Activated CD8-positive, alpha-beta T cell treated with anti-CD3 and anti-CD28 coated beads for 36 hours (primary cell): ENCODE data around the gene USP47. TPM values are rescaled to one million over a fixed set of nuclear protein-coding genes. Genes with fewer than 3 reads are reported as not detected.

Source experiments
- ATAC-seq: fragments of 200-7000 bp; cut with Tn5 transposase; one replicate; pipeline ENCODE4 v1.10.0; 2021; ENCODE audit warnings: mild to moderate bottlenecking, moderate library complexity
- CTCF ChIA-PET: fragments of 350-600 bp; sonication (Branson Sonifier 250); formaldehyde crosslinking; loops from one replicate; lab custom pipeline; 2021; ENCODE audit warnings: antibody characterized with exemption; lab: Charles Lee
- POLR2A ChIA-PET: fragments of 350-600 bp; sonication (Branson Sonifier 250); formaldehyde crosslinking; loops from one replicate; lab custom pipeline; 2021; ENCODE audit warnings: antibody characterized with exemption; lab: Charles Lee
- DNase-seq: peaks from one replicate; pipeline ENCODE4 v3.0.0-alpha.2; 2020
- H3K27ac Mint-ChIP-seq: one replicate; pipeline ENCODE4 v1.8.0; 2021; ENCODE audit warnings: mild to moderate bottlenecking, mixed read lengths
- H3K27me3 Mint-ChIP-seq: one replicate; pipeline ENCODE4 v1.8.0; 2021; ENCODE audit warnings: mixed read lengths
- H3K36me3 Mint-ChIP-seq: one replicate; pipeline ENCODE4 v1.8.0; 2021; ENCODE audit warnings: low read depth, mixed read lengths
- H3K4me1 Mint-ChIP-seq: one replicate; pipeline ENCODE4 v1.8.0; 2021; ENCODE audit warnings: low read depth, mixed read lengths
- H3K4me3 Mint-ChIP-seq: one replicate; pipeline ENCODE4 v1.8.0; 2021; ENCODE audit warnings: mild to moderate bottlenecking, moderate library complexity, mixed read lengths
- H3K9me3 Mint-ChIP-seq: one replicate; pipeline ENCODE4 v1.8.0; 2021; ENCODE audit warnings: mixed read lengths
- CTCF ChIP-seq: fragments of 200-600 bp; IDR thresholded peaks from one replicate; pipeline ENCODE4 v1.8.0; 2022; ENCODE audit warnings: antibody characterized with exemption, mild to moderate bottlenecking
- intact Hi-C: fragments of 100-400 bp; cut with micrococcal nuclease; formaldehyde crosslinking; loops from one replicate; pipeline ENCODE4 v1.10.0; 2022
- total RNA-seq, 2 experiments: library from RNA; stranded (reverse); gene quantifications; one replicate each; pipeline ENCODE4 v1.2.3, GENCODE V29; 2021

USP47 gene
- total RNA-seq, 2 experiments from 2014 or later: 37.8 to 39.7 TPM

DNA sequence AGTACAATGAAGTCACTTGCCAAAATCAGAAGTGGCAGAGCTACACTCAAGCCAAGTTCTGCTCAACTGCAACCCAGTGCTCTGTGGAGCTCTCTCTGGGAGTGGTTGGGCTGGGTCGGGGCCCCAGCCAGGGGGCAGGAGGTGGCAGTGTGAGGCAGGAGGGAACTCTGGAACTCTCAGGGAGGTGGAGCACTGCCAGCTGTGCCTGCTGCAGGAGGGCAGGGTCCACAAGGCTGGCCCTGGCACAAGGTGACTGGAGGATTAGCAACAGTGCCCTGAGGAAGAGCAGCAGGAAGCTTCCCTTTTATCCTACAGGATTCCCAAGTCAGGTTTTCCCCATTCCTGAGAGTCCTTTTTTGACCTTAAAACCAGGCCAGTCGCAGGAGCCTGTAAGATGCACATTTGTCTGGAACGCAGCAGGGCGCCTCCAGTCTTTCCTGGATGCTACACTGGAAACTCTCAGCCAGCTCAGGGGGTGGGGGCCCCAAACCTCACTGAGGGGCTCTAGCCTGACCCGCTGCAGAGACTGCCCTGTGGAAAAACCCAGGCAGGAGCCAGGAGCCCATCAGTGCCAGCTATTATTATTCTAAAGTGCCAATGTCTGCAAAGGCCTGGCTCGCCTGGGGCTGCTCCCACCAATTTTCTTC, 134.8 kb downstream of the USP47 start:
- Mint-ChIP-seq H3K36me3 (no peaks in the 10 kb centered on the region), H3K9me3 (no peaks in the 10 kb centered on the region), H3K4me3 (no peak overlapping the region), H3K27ac (no peak overlapping the region), H3K4me1 (peaks cover 4% of the 10 kb centered on the region), H3K27me3 (no peaks in the 10 kb centered on the region)
- ATAC-seq: no peak
- CTCF ChIA-PET: interaction anchor here (0.7 to 3.9 kb wide), 3 partner anchors 10 to 68 kb away, joined by 3 to 22 read pairs (median 4); no protein-coding TSS in a partner anchor
- TF ChIP-seq CTCF: no peak
- no peak for DNase-seq
- intact Hi-C loops: no loop called here
- POLR2A ChIA-PET: interaction anchor here (1.7 kb wide), 1 partner anchor 10 kb away, joined by 6 read pairs; no protein-coding TSS in a partner anchor

DNA sequence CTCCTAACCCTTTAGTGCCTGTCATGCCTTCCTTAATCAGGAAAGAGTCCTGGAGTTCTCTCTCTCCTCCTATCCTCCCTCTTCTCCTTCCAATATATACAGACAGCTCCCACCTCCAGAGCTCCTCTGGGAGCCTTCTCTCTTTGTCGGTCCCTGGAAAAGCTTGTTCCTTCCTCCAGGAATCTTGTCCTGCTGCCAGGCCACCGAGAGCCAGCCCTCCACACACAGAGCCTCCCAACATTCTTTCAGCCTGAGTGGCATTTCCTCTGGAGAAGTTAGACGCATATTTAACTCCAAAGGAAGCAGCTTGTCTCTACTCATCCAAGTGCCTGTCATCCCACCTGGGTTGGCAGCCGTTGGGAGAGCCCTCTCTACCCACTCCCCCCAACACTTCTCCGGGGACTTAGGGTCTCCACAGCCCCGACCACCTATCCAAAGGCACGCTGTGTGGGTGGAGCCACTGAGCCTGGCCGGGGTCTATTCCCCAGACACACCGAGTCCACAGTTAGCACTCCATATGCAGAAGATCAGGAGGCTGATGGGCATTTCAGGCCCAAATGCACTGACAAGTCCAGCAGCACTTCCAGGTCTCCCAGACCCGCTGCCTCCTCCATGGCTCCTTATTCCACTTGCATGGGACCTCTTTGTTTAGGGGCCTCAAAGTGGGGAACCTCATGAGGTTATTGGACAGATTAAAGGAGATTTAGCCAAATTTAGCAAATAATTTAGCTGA, 135.6 kb downstream of the USP47 start:
- no peak for TF ChIP-seq CTCF
- H3K4me3 Mint-ChIP-seq: no peak overlapping the region
- no peaks in the 10 kb centered on the region for H3K9me3 Mint-ChIP-seq
- intact Hi-C loops: no loop called here
- H3K27me3 Mint-ChIP-seq: no peaks in the 10 kb centered on the region
- POLR2A ChIA-PET: interaction anchor here (1.7 kb wide), 1 partner anchor 11 kb away, joined by 6 read pairs; no protein-coding TSS in a partner anchor
- CTCF ChIA-PET: interaction anchor here (2.2 to 3.9 kb wide), 2 partner anchors 11 kb away, joined by 4 to 22 read pairs; no protein-coding TSS in a partner anchor
- H3K27ac Mint-ChIP-seq: no peak overlapping the region
- no peaks in the 10 kb centered on the region for H3K36me3 Mint-ChIP-seq
- ATAC-seq: no peak
- no peak for DNase-seq
- H3K4me1 Mint-ChIP-seq: peaks cover 4% of the 10 kb centered on the region

- H3K27ac Mint-ChIP-seq: no peak overlapping the region
- intact Hi-C loops: no loop called here
- CTCF ChIA-PET: interaction anchor here (0.6 to 3.9 kb wide), 5 partner anchors 10 to 304 kb away, joined by 3 to 22 read pairs (median 4); no protein-coding TSS in a partner anchor
- H3K4me3 Mint-ChIP-seq: no peak overlapping the region
- no peaks in the 10 kb centered on the region for H3K27me3 Mint-ChIP-seq
- POLR2A ChIA-PET: no interaction called here
- no peaks in the 10 kb centered on the region for H3K9me3 Mint-ChIP-seq
- DNase-seq: no peak
- ATAC-seq: no peak
- no peaks in the 10 kb centered on the region for H3K36me3 Mint-ChIP-seq
- TF ChIP-seq CTCF: no peak
- peaks cover 4% of the 10 kb centered on the region for H3K4me1 Mint-ChIP-seq
These were observed 136.4 kb downstream of the USP47 start for GRCh38 chr11:11978098-11978637.

- Mint-ChIP-seq H3K27ac (no peak overlapping the region), H3K9me3 (no peaks in the 10 kb centered on the region), H3K27me3 (no peaks in the 10 kb centered on the region), H3K36me3 (no peaks in the 10 kb centered on the region), H3K4me3 (no peak overlapping the region), H3K4me1 (peaks cover 4% of the 10 kb centered on the region)
- DNase-seq (no peak), ATAC-seq (no peak)
- intact Hi-C loops: no loop called here
- TF ChIP-seq CTCF: no peak
- CTCF ChIA-PET: interaction anchor here (0.6 to 3.9 kb wide), 7 partner anchors 13 to 303 kb away, joined by 3 to 22 read pairs (median 4); no protein-coding TSS in a partner anchor
- POLR2A ChIA-PET: no interaction called here
These were observed 137.2 kb downstream of the USP47 start for GRCh38 chr11:11978792-11979487.
